DND-41 (cell line): ENCODE measurements around the gene NDUFS7.

ENCODE experiments used
- ATAC-seq: fragments of 200-7000 bp; cut with Tn5 transposase; 3 replicates; pipeline ENCODE4 v1.9.1; 2021; ENCODE audit warnings: low read depth; ENCODE audit not compliant: insufficient read depth
- DNase-seq: peaks from one replicate; pipeline ENCODE4 v3.0.0-alpha.2; 2020
- H2AFZ ChIP-seq: 2 replicates; pipeline ENCODE4 v1.6.0; 2012; ENCODE audit warnings: low read depth, low read length
- H3K27ac ChIP-seq: 2 replicates; pipeline ENCODE4 v1.5.1; 2012; ENCODE audit warnings: low read length, inconsistent platforms
- H3K27me3 ChIP-seq: fragments of 200-600 bp; sonication (generic); 2 replicates; pipeline ENCODE4 v1.6.0; 2012; ENCODE audit warnings: low read length, mild to moderate bottlenecking, inconsistent platforms; ENCODE audit not compliant: insufficient read depth, poor library complexity
- H3K36me3 ChIP-seq: 2 replicates; pipeline ENCODE4 v1.5.1; 2012; ENCODE audit warnings: low read length, inconsistent platforms; ENCODE audit not compliant: insufficient read depth
- H3K4me1 ChIP-seq: 2 replicates; pipeline ENCODE4 v1.5.1; 2012; ENCODE audit warnings: mild to moderate bottlenecking, low read length; ENCODE audit not compliant: insufficient read depth
- H3K4me2 ChIP-seq: 2 replicates; pipeline ENCODE4 v1.6.0; 2012; ENCODE audit warnings: mild to moderate bottlenecking, moderate library complexity, low read length, inconsistent platforms; ENCODE audit not compliant: insufficient read depth
- H3K4me3 ChIP-seq, 2 experiments: fragments of 200-600 bp in 1 of 2; shearing (Covaris generic) in 1 of 2; 2 replicates each; pipeline ENCODE4 v1.5.1; 2012 to 2016; ENCODE audit warnings: inconsistent platforms in 2 of 2, low read length in 2 of 2, mild to moderate bottlenecking in 2 of 2, low read depth in 1 of 2, moderate library complexity in 1 of 2
- H3K79me2 ChIP-seq: 2 replicates; pipeline ENCODE4 v1.6.0; 2012; ENCODE audit warnings: low read length, inconsistent platforms; ENCODE audit not compliant: insufficient read depth
- H3K9ac ChIP-seq: 2 replicates; pipeline ENCODE4 v1.6.0; 2012; ENCODE audit warnings: low read depth, mild to moderate bottlenecking, inconsistent platforms, low read length, moderate library complexity
- H3K9me3 ChIP-seq: 2 replicates; pipeline ENCODE4 v1.5.1; 2012; ENCODE audit warnings: low read length, moderate library complexity, mild to moderate bottlenecking, inconsistent platforms; ENCODE audit not compliant: insufficient read depth, severe bottlenecking
- H4K20me1 ChIP-seq: 2 replicates; pipeline ENCODE4 v1.6.0; 2012; ENCODE audit warnings: low read length; ENCODE audit not compliant: insufficient read depth
- CTCF ChIP-seq: IDR thresholded peaks from 2 replicates; pipeline ENCODE4 v1.5.1; 2012; ENCODE audit warnings: borderline replicate concordance, low read length, moderate library complexity, mild to moderate bottlenecking; ENCODE audit not compliant: poor library complexity, severe bottlenecking; ENCODE audit errors: extremely low read depth
- EZH2 ChIP-seq: IDR thresholded peaks from 3 replicates; pipeline ENCODE4 v1.6.1; 2012; ENCODE audit warnings: borderline replicate concordance, low read depth, mild to moderate bottlenecking, moderate library complexity, low read length, inconsistent platforms; ENCODE audit not compliant: severe bottlenecking

NDUFS7 gene

DNA sequence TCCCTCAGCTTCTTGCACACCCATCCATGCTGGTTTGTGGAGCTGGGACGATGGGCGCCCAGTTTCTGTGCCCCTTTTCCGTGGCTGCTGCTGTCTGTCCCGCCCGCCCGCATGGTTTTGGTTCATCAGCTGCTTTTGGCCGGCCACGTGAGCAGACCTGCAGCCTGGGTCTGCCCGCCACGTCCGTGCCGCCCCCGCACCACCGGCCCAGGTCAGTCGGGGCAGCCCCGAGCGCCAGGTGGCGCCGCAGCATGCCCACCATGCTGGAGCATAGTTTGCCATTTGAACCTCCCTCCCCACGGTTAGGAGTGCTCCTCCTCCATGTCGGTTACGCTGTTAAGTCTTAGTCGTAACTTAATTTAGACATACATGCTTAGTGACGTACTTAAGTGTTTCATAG lies 39.2 kb downstream of the NDUFS7 start:
- Histone ChIP-seq H3K4me1 (no peaks in the 10 kb centered on the region), H2AFZ (no peak overlapping the region), H3K27ac (no peak overlapping the region), H3K4me2 (no peak overlapping the region), H3K36me3 (peaks cover 99% of the 10 kb centered on the region), H4K20me1 (peaks cover 96% of the 10 kb centered on the region), H3K79me2 (peaks cover 97% of the 10 kb centered on the region), H3K9ac (no peak overlapping the region), H3K27me3 (no peaks in the 10 kb centered on the region), H3K9me3 (no peaks in the 10 kb centered on the region), H3K4me3 (no peak overlapping the region)
- DNase-seq = no peak
- TF ChIP-seq EZH2 (no peak), CTCF (no peak)
- no peak for ATAC-seq

DNA sequence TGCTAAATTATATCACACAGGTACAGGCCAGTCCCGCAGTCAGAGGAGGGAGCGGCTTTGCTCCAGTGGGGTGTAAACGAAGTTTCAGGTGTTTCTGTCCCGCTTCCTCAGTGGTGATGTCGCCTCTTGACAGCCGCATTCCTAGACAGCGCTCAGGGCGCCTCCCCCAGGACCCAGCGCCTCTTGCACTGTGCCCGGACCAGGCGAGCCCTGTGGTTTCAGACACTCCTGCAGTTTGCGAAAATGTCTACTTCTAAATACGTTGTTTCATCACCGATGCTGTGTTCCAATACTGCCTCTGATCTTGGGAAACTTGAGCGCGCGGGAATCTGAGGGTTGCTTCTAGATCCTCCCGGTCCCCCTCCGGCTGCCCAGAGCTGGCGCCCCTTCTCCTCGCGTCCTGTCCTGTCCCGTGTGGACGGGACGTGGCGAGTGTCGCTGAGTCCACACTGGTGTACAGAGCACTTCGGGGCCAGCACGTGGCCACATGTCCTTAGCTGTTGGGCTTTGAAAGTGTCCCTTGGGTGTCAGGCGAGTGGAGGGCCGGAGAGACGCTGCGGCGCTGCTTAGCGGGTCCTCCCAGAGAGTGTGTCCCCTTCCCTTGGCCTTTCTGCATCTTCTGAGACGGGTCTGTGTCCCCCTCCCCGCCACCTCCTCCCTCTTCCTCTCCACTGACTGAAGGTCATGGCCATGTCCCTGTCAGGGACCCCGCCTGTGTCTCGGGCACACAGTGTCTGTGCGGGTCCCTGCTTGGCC lies 39.9 kb downstream of the NDUFS7 start:
- H3K4me1 ChIP-seq = no peaks in the 10 kb centered on the region
- H3K79me2 ChIP-seq = peaks cover 95% of the 10 kb centered on the region
- no peaks in the 10 kb centered on the region for H3K9me3 ChIP-seq
- peaks cover 99% of the 10 kb centered on the region for H3K36me3 ChIP-seq
- no peak overlapping the region for H3K4me2 ChIP-seq
- no peak overlapping the region for H3K4me3 ChIP-seq
- no peak overlapping the region for H3K27ac ChIP-seq
- H2AFZ ChIP-seq = no peak overlapping the region
- no peaks in the 10 kb centered on the region for H3K27me3 ChIP-seq
- H4K20me1 ChIP-seq = peaks cover 91% of the 10 kb centered on the region
- no peak overlapping the region for H3K9ac ChIP-seq
- no peak for TF ChIP-seq EZH2
- no peak for TF ChIP-seq CTCF
- DNase-seq = no peak
- ATAC-seq = no peak

DNA sequence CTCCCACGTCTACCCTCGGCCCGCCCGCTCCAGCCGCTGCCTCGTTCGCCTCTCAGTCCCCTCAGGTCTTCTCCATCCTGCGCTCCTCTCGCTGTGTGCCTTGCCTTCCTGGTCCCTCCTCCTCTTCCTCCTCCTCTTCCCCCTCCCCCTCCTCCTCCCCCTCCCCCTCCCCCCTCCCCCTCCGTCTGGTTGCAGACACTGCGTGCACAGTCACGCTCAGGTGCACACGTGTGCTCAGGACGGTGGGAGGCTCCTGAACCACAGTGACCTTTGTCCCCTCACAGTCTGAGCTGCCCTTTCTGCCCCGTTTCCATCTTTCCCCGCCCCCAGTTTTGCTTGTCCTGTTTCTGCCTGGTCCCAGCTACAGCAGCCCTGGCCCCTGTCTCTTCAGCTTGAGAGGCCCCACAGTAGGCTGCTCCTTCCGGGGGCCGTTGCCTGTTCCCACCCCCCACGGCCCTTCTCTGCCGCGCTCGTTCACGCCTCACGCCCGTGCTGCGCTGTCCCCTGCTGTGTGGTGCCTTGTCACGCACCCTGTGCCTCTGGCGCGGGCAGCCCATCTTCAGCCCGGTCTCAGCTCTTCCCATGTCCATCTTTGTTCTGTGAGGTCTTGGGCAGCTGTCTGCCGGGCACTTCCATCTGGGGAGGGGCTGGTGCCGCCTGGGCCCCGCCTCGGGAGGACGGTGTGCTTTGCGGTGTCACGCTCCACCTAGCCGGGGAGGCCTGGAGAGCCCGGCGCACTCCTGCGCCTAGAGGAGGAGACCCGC lies 40.7 kb downstream of the NDUFS7 start:
- H3K9ac ChIP-seq = no peak overlapping the region
- H3K4me1 ChIP-seq = no peaks in the 10 kb centered on the region
- no peak for DNase-seq
- H3K27me3 ChIP-seq = no peaks in the 10 kb centered on the region
- no peak overlapping the region for H3K4me3 ChIP-seq
- H3K9me3 ChIP-seq = no peaks in the 10 kb centered on the region
- peaks cover 99% of the 10 kb centered on the region for H3K36me3 ChIP-seq
- ATAC-seq = no peak
- TF ChIP-seq CTCF = no peak
- no peak for TF ChIP-seq EZH2
- H3K79me2 ChIP-seq = peaks cover 90% of the 10 kb centered on the region
- peaks cover 91% of the 10 kb centered on the region for H4K20me1 ChIP-seq
- no peak overlapping the region for H2AFZ ChIP-seq
- H3K4me2 ChIP-seq = no peak overlapping the region
- no peak overlapping the region for H3K27ac ChIP-seq
